OCI-LY7 (cell line): ENCODE results near the gene CREB5.

Source experiments
- EZH2phosphoT487 ChIP-seq: fragments of 200-600 bp; sonication (generic); IDR thresholded peaks from 2 replicates; pipeline ENCODE4 v1.6.1; 2018; ENCODE audit warnings: low read depth, borderline replicate concordance, mild to moderate bottlenecking, mixed run types, antibody characterized with exemption, low read length, moderate library complexity, mixed read lengths
- TF ChIP-seq, protein P1 (sequence below): fragments of 200-600 bp; sonication (generic); conservative IDR thresholded peaks from 2 replicates; pipeline ENCODE4 v1.5.1; 2014; ENCODE audit warnings: mild to moderate bottlenecking, antibody characterized with exemption, low read length, moderate library complexity, mixed read lengths

- TF ChIP-seq, protein P1, sequence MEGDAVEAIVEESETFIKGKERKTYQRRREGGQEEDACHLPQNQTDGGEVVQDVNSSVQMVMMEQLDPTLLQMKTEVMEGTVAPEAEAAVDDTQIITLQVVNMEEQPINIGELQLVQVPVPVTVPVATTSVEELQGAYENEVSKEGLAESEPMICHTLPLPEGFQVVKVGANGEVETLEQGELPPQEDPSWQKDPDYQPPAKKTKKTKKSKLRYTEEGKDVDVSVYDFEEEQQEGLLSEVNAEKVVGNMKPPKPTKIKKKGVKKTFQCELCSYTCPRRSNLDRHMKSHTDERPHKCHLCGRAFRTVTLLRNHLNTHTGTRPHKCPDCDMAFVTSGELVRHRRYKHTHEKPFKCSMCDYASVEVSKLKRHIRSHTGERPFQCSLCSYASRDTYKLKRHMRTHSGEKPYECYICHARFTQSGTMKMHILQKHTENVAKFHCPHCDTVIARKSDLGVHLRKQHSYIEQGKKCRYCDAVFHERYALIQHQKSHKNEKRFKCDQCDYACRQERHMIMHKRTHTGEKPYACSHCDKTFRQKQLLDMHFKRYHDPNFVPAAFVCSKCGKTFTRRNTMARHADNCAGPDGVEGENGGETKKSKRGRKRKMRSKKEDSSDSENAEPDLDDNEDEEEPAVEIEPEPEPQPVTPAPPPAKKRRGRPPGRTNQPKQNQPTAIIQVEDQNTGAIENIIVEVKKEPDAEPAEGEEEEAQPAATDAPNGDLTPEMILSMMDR: no peak
- TF ChIP-seq EZH2phosphoT487: no peak
Measured at GRCh38 chr7:28478656-28479055, 66.3 kb downstream of the CREB5 start.
